NT2/D1 (cell line): ENCODE measurements around the gene MCF2L.

Experiments
- YY1 ChIP-seq: IDR thresholded peaks from 2 replicates; pipeline ENCODE4 v1.6.1; 2011; ENCODE audit not compliant: insufficient read length, insufficient read depth
- ZNF274 ChIP-seq: IDR thresholded peaks from 2 replicates; pipeline ENCODE4 v1.6.1; 2011; ENCODE audit warnings: mild to moderate bottlenecking, low read depth, low read length

GRCh38 chr13:113022391-113022744, 53.4 kb downstream of the MCF2L start:
- TF ChIP-seq ZNF274 (no peak), YY1 (no peak)
